ENCODE results near the gene TMEM131L.
A peak's percentile ranks its signal among the peaks of the same experiment; 100 is the strongest.

Gene TMEM131L

GRCh38 chr4:153495480-153496193 is 29.5 kb downstream of the TMEM131L start:
- H3K27me3 ChIP-seq (replicated peaks in 2 of 5; ENCODE audit: control insufficient read depth in 4 of 5, insufficient read depth in 5 of 5, low read length in 4 of 5): no peaks in the 10 kb centered on the region
- POLR2A ChIA-PET: no interaction called here
- no peak for DNase-seq
- 98% methylated on average over 8 of the region's 9 CpGs for WGBS (ENCODE audit: insufficient coverage)
- no peaks in the 10 kb centered on the region for H3K9me3 ChIP-seq (ENCODE audit: control extremely low read depth in 1 of 5, control insufficient read depth in 4 of 5, insufficient read depth in 2 of 5, low read depth in 1 of 5, low read length in 4 of 5)
- no peak overlapping the region for H3K27ac ChIP-seq (ENCODE audit: insufficient read depth in 1 of 2, low read depth in 1 of 2, low read length in 2 of 2, poor library complexity in 1 of 2, severe bottlenecking in 2 of 2)
- peaks cover 0 to 9% (median 1%) of the 10 kb centered on the region in 4 experiments for H3K4me1 ChIP-seq (ENCODE audit: control extremely low read depth in 1 of 4, control insufficient read depth in 4 of 4, insufficient read depth in 4 of 4, low read length in 3 of 4)
- H3K4me3 ChIP-seq (ENCODE audit: control insufficient read depth in 1 of 7, extremely low read depth in 1 of 7, insufficient read depth in 4 of 7, low read depth in 2 of 7, low read length in 6 of 7): no peak overlapping the region
- H3K36me3 ChIP-seq (ENCODE audit: control insufficient read depth in 4 of 4, insufficient read depth in 4 of 4, low read length in 3 of 4): peaks cover 0 to 7% (median 4%) of the 10 kb centered on the region in 4 experiments
- CTCF ChIA-PET: no interaction called here

- Histone ChIP-seq H3K36me3 (ENCODE audit: control insufficient read depth in 4 of 4, insufficient read depth in 4 of 4, low read length in 3 of 4) (peaks cover 0 to 7% (median 4%) of the 10 kb centered on the region in 4 experiments), H3K27ac (ENCODE audit: insufficient read depth in 1 of 2, low read depth in 1 of 2, low read length in 2 of 2, poor library complexity in 1 of 2, severe bottlenecking in 2 of 2) (no peak overlapping the region), H3K9me3 (ENCODE audit: control extremely low read depth in 1 of 5, control insufficient read depth in 4 of 5, insufficient read depth in 2 of 5, low read depth in 1 of 5, low read length in 4 of 5) (no peaks in the 10 kb centered on the region), H3K27me3 (replicated peaks in 2 of 5; ENCODE audit: control insufficient read depth in 4 of 5, insufficient read depth in 5 of 5, low read length in 4 of 5) (no peaks in the 10 kb centered on the region), H3K4me3 (ENCODE audit: control insufficient read depth in 1 of 7, extremely low read depth in 1 of 7, insufficient read depth in 4 of 7, low read depth in 2 of 7, low read length in 6 of 7) (no peak overlapping the region), H3K4me1 (ENCODE audit: control extremely low read depth in 1 of 4, control insufficient read depth in 4 of 4, insufficient read depth in 4 of 4, low read length in 3 of 4) (peaks cover 0 to 9% (median 0%) of the 10 kb centered on the region in 4 experiments)
- DNase-seq: peak in 2 of 3 donors; percentile 43 to 54
- WGBS (ENCODE audit: insufficient coverage): 78% methylated on average over 2 of the region's 4 CpGs
- ChIA-PET POLR2A (interaction anchor here (0.6 kb wide), 1 partner anchor 10 kb away, joined by 3 read pairs; no protein-coding TSS in a partner anchor), CTCF (interaction anchor here (1.6 kb wide), 1 partner anchor 9 kb away, joined by 5 read pairs; no protein-coding TSS in a partner anchor)
Observed at GRCh38 chr4:153497091-153497531, 31.0 kb downstream of the TMEM131L start.

DNA sequence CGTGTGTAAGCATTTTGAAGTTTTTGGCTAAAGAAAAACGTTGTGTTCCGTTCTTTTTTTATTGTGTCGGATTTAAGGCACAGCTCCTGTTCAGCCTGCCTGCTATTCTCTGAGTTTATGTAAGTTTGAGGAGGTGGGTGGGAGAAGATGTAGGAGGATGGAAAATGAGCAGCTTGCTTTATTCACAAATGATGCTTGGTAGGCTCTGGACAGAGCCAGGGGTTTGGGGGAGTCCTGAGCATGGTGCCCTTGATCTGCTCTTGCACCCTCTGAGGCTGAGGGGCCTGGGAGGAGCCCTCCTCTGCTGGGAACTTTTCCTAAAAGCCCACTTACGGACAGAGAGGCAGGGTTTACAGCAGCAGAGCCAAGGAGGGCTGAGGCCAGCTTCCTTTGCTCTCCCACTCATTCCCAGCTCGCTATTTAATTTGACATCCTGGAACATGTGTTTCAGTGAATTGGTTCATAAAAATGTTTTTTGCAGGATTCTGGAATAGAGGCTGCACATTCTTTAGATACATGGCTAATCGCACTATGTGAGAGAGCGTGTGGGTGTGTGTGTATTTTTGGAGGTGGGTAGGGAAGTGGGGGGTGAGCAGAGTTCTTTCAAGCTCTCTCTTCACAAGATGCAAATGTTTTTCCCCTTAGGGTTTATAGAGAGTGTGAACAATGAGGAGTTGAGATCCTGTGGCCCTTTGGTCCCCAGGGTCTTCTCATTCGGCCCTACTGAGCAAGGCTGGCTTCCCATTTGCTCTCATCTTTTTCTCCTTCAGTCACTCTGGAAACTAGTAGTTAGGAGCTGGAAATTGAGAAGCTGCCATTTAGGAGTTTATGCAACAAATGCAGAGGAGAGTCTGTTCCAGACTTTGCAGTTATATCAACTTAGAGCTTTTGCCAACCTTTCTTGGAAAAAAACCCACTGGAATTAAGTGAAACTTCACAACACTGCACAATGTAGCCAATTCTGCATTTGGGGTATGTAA is 32.1 kb downstream of the TMEM131L start:
- H3K27ac ChIP-seq (ENCODE audit: insufficient read depth in 1 of 2, low read depth in 1 of 2, low read length in 2 of 2, poor library complexity in 1 of 2, severe bottlenecking in 2 of 2): no peak overlapping the region
- WGBS (ENCODE audit: insufficient coverage): 94% methylated on average over 7 of the region's 9 CpGs
- no peak for DNase-seq
- H3K4me3 ChIP-seq (ENCODE audit: control insufficient read depth in 1 of 7, extremely low read depth in 1 of 7, insufficient read depth in 4 of 7, low read depth in 2 of 7, low read length in 6 of 7): no peak overlapping the region
- no peaks in the 10 kb centered on the region for H3K9me3 ChIP-seq (ENCODE audit: control extremely low read depth in 1 of 5, control insufficient read depth in 4 of 5, insufficient read depth in 2 of 5, low read depth in 1 of 5, low read length in 4 of 5)
- ChIA-PET CTCF (interaction anchor here (0.9 to 1.6 kb wide), 5 partner anchors 9 to 15 kb away, joined by 3 to 5 read pairs (median 3); no protein-coding TSS in a partner anchor), POLR2A (no interaction called here)
- H3K4me1 ChIP-seq (ENCODE audit: control extremely low read depth in 1 of 4, control insufficient read depth in 4 of 4, insufficient read depth in 4 of 4, low read length in 3 of 4): peaks cover 0 to 9% (median 0%) of the 10 kb centered on the region in 4 experiments
- peaks cover 0 to 7% (median 4%) of the 10 kb centered on the region in 4 experiments for H3K36me3 ChIP-seq (ENCODE audit: control insufficient read depth in 4 of 4, insufficient read depth in 4 of 4, low read length in 3 of 4)
- no peaks in the 10 kb centered on the region for H3K27me3 ChIP-seq (replicated peaks in 2 of 5; ENCODE audit: control insufficient read depth in 4 of 5, insufficient read depth in 5 of 5, low read length in 4 of 5)

GRCh38 chr4:153499005-153499404 is 32.8 kb downstream of the TMEM131L start:
- ChIA-PET CTCF (interaction anchor here (0.9 to 1.4 kb wide), 4 partner anchors 9 to 14 kb away, joined by 3 to 4 read pairs (median 3); no protein-coding TSS in a partner anchor), POLR2A (no interaction called here)
- 98% methylated on average over 8 of the region's 11 CpGs for WGBS (ENCODE audit: insufficient coverage)
- H3K4me3 ChIP-seq (ENCODE audit: control insufficient read depth in 1 of 7, extremely low read depth in 1 of 7, insufficient read depth in 4 of 7, low read depth in 2 of 7, low read length in 6 of 7): no peak overlapping the region
- no peak overlapping the region for H3K27ac ChIP-seq (ENCODE audit: insufficient read depth in 1 of 2, low read depth in 1 of 2, low read length in 2 of 2, poor library complexity in 1 of 2, severe bottlenecking in 2 of 2)
- DNase-seq: no peak
- no peaks in the 10 kb centered on the region for H3K9me3 ChIP-seq (ENCODE audit: control extremely low read depth in 1 of 5, control insufficient read depth in 4 of 5, insufficient read depth in 2 of 5, low read depth in 1 of 5, low read length in 4 of 5)
- H3K4me1 ChIP-seq (ENCODE audit: control extremely low read depth in 1 of 4, control insufficient read depth in 4 of 4, insufficient read depth in 4 of 4, low read length in 3 of 4): peaks cover 0 to 9% (median 0%) of the 10 kb centered on the region in 4 experiments
- peaks cover 0 to 7% (median 4%) of the 10 kb centered on the region in 4 experiments for H3K36me3 ChIP-seq (ENCODE audit: control insufficient read depth in 4 of 4, insufficient read depth in 4 of 4, low read length in 3 of 4)
- H3K27me3 ChIP-seq (replicated peaks in 2 of 5; ENCODE audit: control insufficient read depth in 4 of 5, insufficient read depth in 5 of 5, low read length in 4 of 5): no peaks in the 10 kb centered on the region

- DNase-seq: no peak
- ChIA-PET CTCF (interaction anchor here (1.2 to 1.4 kb wide), 2 partner anchors 9 to 73 kb away, joined by 3 to 4 read pairs; no protein-coding TSS in a partner anchor), POLR2A (no interaction called here)
- Histone ChIP-seq H3K36me3 (ENCODE audit: control insufficient read depth in 4 of 4, insufficient read depth in 4 of 4, low read length in 3 of 4) (peaks cover 0 to 9% (median 6%) of the 10 kb centered on the region in 4 experiments), H3K4me3 (ENCODE audit: control insufficient read depth in 1 of 7, extremely low read depth in 1 of 7, insufficient read depth in 4 of 7, low read depth in 2 of 7, low read length in 6 of 7) (no peak overlapping the region), H3K9me3 (ENCODE audit: control extremely low read depth in 1 of 5, control insufficient read depth in 4 of 5, insufficient read depth in 2 of 5, low read depth in 1 of 5, low read length in 4 of 5) (no peaks in the 10 kb centered on the region), H3K27me3 (replicated peaks in 2 of 5; ENCODE audit: control insufficient read depth in 4 of 5, insufficient read depth in 5 of 5, low read length in 4 of 5) (no peaks in the 10 kb centered on the region), H3K27ac (ENCODE audit: insufficient read depth in 1 of 2, low read depth in 1 of 2, low read length in 2 of 2, poor library complexity in 1 of 2, severe bottlenecking in 2 of 2) (no peak overlapping the region), H3K4me1 (ENCODE audit: control extremely low read depth in 1 of 4, control insufficient read depth in 4 of 4, insufficient read depth in 4 of 4, low read length in 3 of 4) (peaks cover 0 to 9% (median 0%) of the 10 kb centered on the region in 4 experiments)
- 100% methylated on average over 1 of the region's 1 CpG for WGBS (ENCODE audit: insufficient coverage)
Observed at GRCh38 chr4:153501578-153501977, 35.4 kb downstream of the TMEM131L start.

GRCh38 chr4:153502584-153502983 is 36.4 kb downstream of the TMEM131L start:
- DNase-seq: no peak
- Histone ChIP-seq H3K36me3 (ENCODE audit: control insufficient read depth in 4 of 4, insufficient read depth in 4 of 4, low read length in 3 of 4) (peaks cover 0 to 11% (median 7%) of the 10 kb centered on the region in 4 experiments), H3K27me3 (replicated peaks in 2 of 5; ENCODE audit: control insufficient read depth in 4 of 5, insufficient read depth in 5 of 5, low read length in 4 of 5) (no peaks in the 10 kb centered on the region), H3K27ac (ENCODE audit: insufficient read depth in 1 of 2, low read depth in 1 of 2, low read length in 2 of 2, poor library complexity in 1 of 2, severe bottlenecking in 2 of 2) (no peak overlapping the region), H3K9me3 (ENCODE audit: control extremely low read depth in 1 of 5, control insufficient read depth in 4 of 5, insufficient read depth in 2 of 5, low read depth in 1 of 5, low read length in 4 of 5) (no peaks in the 10 kb centered on the region), H3K4me3 (ENCODE audit: control insufficient read depth in 1 of 7, extremely low read depth in 1 of 7, insufficient read depth in 4 of 7, low read depth in 2 of 7, low read length in 6 of 7) (no peak overlapping the region), H3K4me1 (ENCODE audit: control extremely low read depth in 1 of 4, control insufficient read depth in 4 of 4, insufficient read depth in 4 of 4, low read length in 3 of 4) (peaks cover 0 to under 1% (median 0%) of the 10 kb centered on the region in 4 experiments)
- whole genome bisulfite sequencing (ENCODE audit: insufficient coverage): no CpG with 5 or more reads among the region's 1 CpG
- ChIA-PET POLR2A (no interaction called here), CTCF (no interaction called here)
